AG09319 (cell line): ENCODE measurements around the gene NANOS1.

Source experiments
- DNase-seq: peaks from one replicate; pipeline ENCODE4 v3.0.0-alpha.2; 2010; ENCODE audit warnings: low read depth; ENCODE audit errors: extremely low read depth
- CTCF ChIP-seq: IDR thresholded peaks from 2 replicates; pipeline ENCODE4 v1.5.1; 2011; ENCODE audit warnings: low read depth, mild to moderate bottlenecking, inconsistent platforms, low read length, moderate library complexity

Gene NANOS1, protein sequence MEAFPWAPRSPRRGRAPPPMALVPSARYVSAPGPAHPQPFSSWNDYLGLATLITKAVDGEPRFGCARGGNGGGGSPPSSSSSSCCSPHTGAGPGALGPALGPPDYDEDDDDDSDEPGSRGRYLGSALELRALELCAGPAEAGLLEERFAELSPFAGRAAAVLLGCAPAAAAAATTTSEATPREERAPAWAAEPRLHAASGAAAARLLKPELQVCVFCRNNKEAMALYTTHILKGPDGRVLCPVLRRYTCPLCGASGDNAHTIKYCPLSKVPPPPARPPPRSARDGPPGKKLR

GRCh38 chr10:119029613-119030420 lies at the start of gene NANOS1:
TSS of gene NANOS1 (plus strand) at chr10:119029714. CDS start at chr10:119029802, 88 bp downstream.
- TF ChIP-seq CTCF = no peak
- no peak for DNase-seq

DNA sequence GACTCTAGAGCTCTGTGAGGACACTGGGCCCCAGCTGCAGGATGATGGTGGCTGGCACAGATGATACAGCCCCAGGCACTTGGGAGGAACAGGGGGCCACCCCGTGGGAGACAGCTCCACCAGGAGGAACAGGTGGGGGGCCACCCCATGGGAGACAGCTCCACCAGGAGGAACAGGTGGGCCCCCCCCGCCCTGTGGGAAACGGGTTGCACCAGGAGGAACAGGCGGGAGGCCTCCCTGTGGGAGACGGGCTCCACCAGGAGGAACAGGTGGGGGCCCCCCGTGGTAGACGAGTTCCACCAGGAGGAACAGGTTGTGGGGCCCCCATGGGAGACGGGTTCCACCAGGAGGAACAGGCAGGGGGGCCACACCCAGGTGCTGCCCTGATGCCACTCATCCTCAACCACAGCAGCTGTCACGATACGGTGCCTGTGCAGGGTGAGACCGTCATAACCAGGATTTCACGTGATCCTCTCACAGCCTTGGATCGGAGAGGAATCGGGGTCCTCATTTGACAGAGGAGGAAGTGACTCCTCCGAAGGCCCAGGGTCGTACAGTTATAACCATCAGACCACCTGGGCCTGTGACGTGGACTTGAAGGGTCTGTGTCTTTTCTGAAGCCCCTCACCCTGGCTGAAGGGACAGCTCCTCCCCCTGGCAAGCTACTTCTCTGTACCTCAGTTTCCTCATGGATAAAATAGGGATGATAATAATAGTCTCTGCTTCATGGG lies 49.2 kb upstream of the NANOS1 start:
- no peak for DNase-seq
- no peak for TF ChIP-seq CTCF

DNA sequence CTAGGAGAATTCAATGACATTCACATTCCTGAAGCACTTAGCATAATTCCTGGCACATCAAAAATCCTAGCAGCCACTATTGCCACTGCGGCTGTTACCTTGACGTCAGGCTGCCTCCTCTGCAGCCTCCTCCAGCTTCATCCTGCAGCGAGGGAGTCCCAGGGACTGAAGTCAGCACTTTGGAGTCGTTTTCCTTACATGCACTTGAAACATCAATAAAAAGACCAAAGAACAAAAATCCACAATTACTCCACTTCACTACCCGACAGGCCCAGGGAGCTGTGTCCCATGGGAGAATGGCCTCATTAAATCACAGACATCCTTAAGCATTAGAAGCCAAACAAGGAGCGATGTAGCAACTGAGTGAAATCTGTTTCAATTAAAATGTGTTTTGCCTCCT lies 48.6 kb upstream of the NANOS1 start:
- no peak for TF ChIP-seq CTCF
- DNase-seq = no peak

DNA sequence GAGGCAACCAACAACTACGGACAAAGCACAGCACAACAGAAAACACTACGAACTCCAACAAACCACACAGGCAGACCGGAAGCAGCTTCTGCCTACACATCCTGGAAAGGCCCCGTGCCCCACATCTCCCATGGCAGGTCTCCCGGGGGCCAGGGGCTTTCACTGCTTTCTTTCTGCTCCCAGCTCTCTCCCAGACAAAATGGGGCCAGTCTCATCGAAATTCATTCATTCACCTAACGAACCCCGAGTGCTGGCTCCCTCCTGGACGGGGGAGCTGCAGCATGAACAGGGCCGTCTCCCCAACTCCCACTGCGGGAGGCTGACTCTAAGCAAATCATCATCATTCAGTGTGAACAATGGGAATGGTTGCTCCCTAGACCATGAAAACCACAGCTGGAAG lies 47.6 kb upstream of the NANOS1 start:
- no peak for TF ChIP-seq CTCF
- no peak for DNase-seq

DNA sequence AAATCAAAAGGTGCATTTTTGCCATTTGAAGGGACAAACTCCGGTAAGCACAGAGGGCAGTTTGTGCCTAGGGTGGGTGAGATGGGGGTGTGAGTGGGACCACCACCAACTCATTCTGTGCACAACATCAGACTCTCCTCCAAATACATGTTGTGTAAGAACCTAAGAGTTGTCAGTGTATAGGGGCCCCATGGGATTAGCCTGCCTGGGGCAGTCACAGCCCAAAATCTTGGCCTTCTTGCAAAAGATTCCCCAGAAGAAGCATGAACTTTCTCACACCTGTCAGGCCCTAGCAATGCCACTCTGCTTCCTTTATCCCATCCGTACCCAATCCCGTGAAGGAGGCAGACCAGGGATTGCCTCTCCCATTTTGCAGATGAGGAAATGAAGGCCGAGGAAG lies 47.1 kb upstream of the NANOS1 start:
- TF ChIP-seq CTCF = no peak

GRCh38 chr10:118983263-118983662 lies 46.3 kb upstream of the NANOS1 start:
- no peak for DNase-seq
- no peak for TF ChIP-seq CTCF

More for the DNA sequence above, 47.1 kb upstream of the NANOS1 start:
- DNase-seq = no peak
